Measurements from ENCODE around the gene TMEM92.

- TF ChIP-seq POLR2A (IDR thresholded peaks at IDR 0.05; ENCODE audit: borderline replicate concordance, extremely low read depth, insufficient read depth, insufficient read length) (no peak), ELF1 (IDR thresholded peaks at IDR 0.05; ENCODE audit: borderline replicate concordance, low read depth) (no peak), POLR2AphosphoS5 (IDR thresholded peaks at IDR 0.05; ENCODE audit: low read depth, low read length) (no peak), EZH2phosphoT487 (IDR thresholded peaks at IDR 0.05; ENCODE audit: borderline replicate concordance) (no peak), EZH2 (IDR thresholded peaks at IDR 0.05) (no peak), SP1 (IDR thresholded peaks at IDR 0.05; ENCODE audit: low read depth) (no peak), JUND (IDR thresholded peaks at IDR 0.05) (no peak), TCF7L2 (IDR thresholded peaks at IDR 0.05; ENCODE audit: borderline replicate concordance, extremely low read depth, insufficient read depth, insufficient read length) (no peak)
- TF ChIP-seq, protein P1, sequence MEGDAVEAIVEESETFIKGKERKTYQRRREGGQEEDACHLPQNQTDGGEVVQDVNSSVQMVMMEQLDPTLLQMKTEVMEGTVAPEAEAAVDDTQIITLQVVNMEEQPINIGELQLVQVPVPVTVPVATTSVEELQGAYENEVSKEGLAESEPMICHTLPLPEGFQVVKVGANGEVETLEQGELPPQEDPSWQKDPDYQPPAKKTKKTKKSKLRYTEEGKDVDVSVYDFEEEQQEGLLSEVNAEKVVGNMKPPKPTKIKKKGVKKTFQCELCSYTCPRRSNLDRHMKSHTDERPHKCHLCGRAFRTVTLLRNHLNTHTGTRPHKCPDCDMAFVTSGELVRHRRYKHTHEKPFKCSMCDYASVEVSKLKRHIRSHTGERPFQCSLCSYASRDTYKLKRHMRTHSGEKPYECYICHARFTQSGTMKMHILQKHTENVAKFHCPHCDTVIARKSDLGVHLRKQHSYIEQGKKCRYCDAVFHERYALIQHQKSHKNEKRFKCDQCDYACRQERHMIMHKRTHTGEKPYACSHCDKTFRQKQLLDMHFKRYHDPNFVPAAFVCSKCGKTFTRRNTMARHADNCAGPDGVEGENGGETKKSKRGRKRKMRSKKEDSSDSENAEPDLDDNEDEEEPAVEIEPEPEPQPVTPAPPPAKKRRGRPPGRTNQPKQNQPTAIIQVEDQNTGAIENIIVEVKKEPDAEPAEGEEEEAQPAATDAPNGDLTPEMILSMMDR (IDR thresholded peaks at IDR 0.05 in 2 of 3, conservative IDR thresholded peaks at IDR 0.05 in 1 of 3; ENCODE audit: borderline replicate concordance in 1 of 3, insufficient read depth in 1 of 3, low read depth in 2 of 3, low read length in 2 of 3): 0 out of 6 replicates have a peak, but pooled peaks of 1 of the 3 experiments have one; percentile 2
- TF ChIP-seq, protein P2, sequence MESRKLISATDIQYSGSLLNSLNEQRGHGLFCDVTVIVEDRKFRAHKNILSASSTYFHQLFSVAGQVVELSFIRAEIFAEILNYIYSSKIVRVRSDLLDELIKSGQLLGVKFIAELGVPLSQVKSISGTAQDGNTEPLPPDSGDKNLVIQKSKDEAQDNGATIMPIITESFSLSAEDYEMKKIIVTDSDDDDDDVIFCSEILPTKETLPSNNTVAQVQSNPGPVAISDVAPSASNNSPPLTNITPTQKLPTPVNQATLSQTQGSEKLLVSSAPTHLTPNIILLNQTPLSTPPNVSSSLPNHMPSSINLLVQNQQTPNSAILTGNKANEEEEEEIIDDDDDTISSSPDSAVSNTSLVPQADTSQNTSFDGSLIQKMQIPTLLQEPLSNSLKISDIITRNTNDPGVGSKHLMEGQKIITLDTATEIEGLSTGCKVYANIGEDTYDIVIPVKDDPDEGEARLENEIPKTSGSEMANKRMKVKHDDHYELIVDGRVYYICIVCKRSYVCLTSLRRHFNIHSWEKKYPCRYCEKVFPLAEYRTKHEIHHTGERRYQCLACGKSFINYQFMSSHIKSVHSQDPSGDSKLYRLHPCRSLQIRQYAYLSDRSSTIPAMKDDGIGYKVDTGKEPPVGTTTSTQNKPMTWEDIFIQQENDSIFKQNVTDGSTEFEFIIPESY (IDR thresholded peaks at IDR 0.05; ENCODE audit: extremely low read depth, insufficient replicate concordance, low read length): no peak
- TF ChIP-seq, protein P3, sequence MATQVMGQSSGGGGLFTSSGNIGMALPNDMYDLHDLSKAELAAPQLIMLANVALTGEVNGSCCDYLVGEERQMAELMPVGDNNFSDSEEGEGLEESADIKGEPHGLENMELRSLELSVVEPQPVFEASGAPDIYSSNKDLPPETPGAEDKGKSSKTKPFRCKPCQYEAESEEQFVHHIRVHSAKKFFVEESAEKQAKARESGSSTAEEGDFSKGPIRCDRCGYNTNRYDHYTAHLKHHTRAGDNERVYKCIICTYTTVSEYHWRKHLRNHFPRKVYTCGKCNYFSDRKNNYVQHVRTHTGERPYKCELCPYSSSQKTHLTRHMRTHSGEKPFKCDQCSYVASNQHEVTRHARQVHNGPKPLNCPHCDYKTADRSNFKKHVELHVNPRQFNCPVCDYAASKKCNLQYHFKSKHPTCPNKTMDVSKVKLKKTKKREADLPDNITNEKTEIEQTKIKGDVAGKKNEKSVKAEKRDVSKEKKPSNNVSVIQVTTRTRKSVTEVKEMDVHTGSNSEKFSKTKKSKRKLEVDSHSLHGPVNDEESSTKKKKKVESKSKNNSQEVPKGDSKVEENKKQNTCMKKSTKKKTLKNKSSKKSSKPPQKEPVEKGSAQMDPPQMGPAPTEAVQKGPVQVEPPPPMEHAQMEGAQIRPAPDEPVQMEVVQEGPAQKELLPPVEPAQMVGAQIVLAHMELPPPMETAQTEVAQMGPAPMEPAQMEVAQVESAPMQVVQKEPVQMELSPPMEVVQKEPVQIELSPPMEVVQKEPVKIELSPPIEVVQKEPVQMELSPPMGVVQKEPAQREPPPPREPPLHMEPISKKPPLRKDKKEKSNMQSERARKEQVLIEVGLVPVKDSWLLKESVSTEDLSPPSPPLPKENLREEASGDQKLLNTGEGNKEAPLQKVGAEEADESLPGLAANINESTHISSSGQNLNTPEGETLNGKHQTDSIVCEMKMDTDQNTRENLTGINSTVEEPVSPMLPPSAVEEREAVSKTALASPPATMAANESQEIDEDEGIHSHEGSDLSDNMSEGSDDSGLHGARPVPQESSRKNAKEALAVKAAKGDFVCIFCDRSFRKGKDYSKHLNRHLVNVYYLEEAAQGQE (IDR thresholded peaks at IDR 0.05; ENCODE audit: low read depth): no peak
- TF ChIP-seq, protein P4, sequence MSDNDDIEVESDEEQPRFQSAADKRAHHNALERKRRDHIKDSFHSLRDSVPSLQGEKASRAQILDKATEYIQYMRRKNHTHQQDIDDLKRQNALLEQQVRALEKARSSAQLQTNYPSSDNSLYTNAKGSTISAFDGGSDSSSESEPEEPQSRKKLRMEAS (IDR thresholded peaks at IDR 0.05): no peak
Observed at GRCh38 chr17:50272246-50272645, 2.0 kb upstream of the TMEM92 start.
